Esophagus muscularis mucosa (tissue), 4 donors: ENCODE data around the gene CCDC88C. TPM values are rescaled to one million over a fixed set of nuclear protein-coding genes. Genes with fewer than 3 reads are reported as not detected.

Experiments
- DNase-seq: peaks from one replicate; pipeline ENCODE4 v3.0.0-alpha.2; 2017; ENCODE audit errors: extremely low spot score
- H3K27ac ChIP-seq, 4 donors: fragments of 200-600 bp; sonication (generic); replicated peaks in 1 of 4; 1 replicate in 3 of 4; 2 replicates in 1 of 4; pipeline ENCODE4 v1.5.1; 2016 to 2019; ENCODE audit warnings: mild to moderate bottlenecking in 1 of 4
- H3K27me3 ChIP-seq, 4 donors: fragments of 200-600 bp; sonication (generic); one replicate each; pipeline versions ENCODE4 v1.5.1 to v1.6.0; 2016 to 2019
- H3K36me3 ChIP-seq, 4 donors: fragments of 200-600 bp; sonication (generic); one replicate each; pipeline ENCODE4 v1.5.1; 2016 to 2019
- H3K4me1 ChIP-seq, 4 donors: fragments of 200-600 bp; sonication (generic); one replicate each; pipeline ENCODE4 v1.5.1; 2016 to 2019
- H3K4me3 ChIP-seq, 4 donors: fragments of 200-600 bp; sonication (generic); 1 replicate in 2 of 4; 2 replicates in 2 of 4; pipeline ENCODE4 v1.5.1; 2016 to 2019; ENCODE audit warnings: mild to moderate bottlenecking in 4 of 4, moderate library complexity in 1 of 4
- H3K9me3 ChIP-seq, 4 donors: fragments of 200-600 bp; sonication (generic); 1 replicate in 3 of 4; 2 replicates in 1 of 4; pipeline ENCODE4 v1.5.1; 2016 to 2019
- EP300 ChIP-seq: sonication (generic); formaldehyde crosslinking; IDR thresholded peaks from one replicate; pipeline ENCODE4 v1.6.1; 2017; ENCODE audit warnings: antibody characterized with exemption
- POLR2A ChIP-seq: fragments of 450-650 bp; IDR thresholded peaks from one replicate; pipeline ENCODE4 v1.6.1; 2017; ENCODE audit warnings: antibody characterized with exemption, moderate library complexity, mild to moderate bottlenecking, low read depth
- POLR2AphosphoS5 ChIP-seq, 2 donors: sonication (generic); formaldehyde crosslinking; IDR thresholded peaks; one replicate each; pipeline ENCODE4 v1.6.1; 2017; ENCODE audit warnings: antibody characterized with exemption in 2 of 2
- whole genome bisulfite sequencing: methylation state at CpG from one replicate; pipeline ENCODE4 v1.1.5; 2018; 5-methylcytosine and 5-hydroxymethylcytosine counted together
- intact Hi-C: fragments of 100-400 bp; cut with DNase I; formaldehyde crosslinking; loops from one replicate; pipeline ENCODE4 v1.15.1; 2023
- total RNA-seq, 4 donors: library from RNA; depleted of rRNA; stranded (reverse); fragments of >200 nt; gene quantifications; one replicate each; pipeline versions ENCODE4 v1.1.0 to v1.2.1, GENCODE V29; 2016
- TF ChIP-seq, protein P1 (sequence below), 3 experiments: fragments of 200-600 bp in 2 of 3; fragments of 450-650 bp in 1 of 3; sonication (generic) in 2 of 3; IDR thresholded peaks; one replicate each; pipeline ENCODE4 v1.5.1; 2017 to 2019; ENCODE audit warnings: antibody characterized with exemption in 3 of 3, mild to moderate bottlenecking in 2 of 3, moderate library complexity in 1 of 3

CCDC88C gene
- total RNA-seq, 4 donors from 2014 or later: 4.2 to 6.3 (median 5.6) TPM

- no peak for DNase-seq
- intact Hi-C loops: no loop called here
- Histone ChIP-seq H3K36me3 (peaks cover 0 to 29% (median 16%) of the 10 kb centered on the region in 4 donors), H3K27me3 (no peaks in the 10 kb centered on the region), H3K9me3 (no peaks in the 10 kb centered on the region), H3K4me3 (no peak overlapping the region), H3K27ac (no peak overlapping the region), H3K4me1 (peaks cover 9 to 23% (median 15%) of the 10 kb centered on the region in 4 donors)
- WGBS: 65% methylated on average over 18 of the region's 23 CpGs
- TF ChIP-seq POLR2A (no peak), POLR2AphosphoS5 (IDR thresholded peaks at IDR 0.05) (no peak), EP300 (no peak)
- TF ChIP-seq, protein P1, sequence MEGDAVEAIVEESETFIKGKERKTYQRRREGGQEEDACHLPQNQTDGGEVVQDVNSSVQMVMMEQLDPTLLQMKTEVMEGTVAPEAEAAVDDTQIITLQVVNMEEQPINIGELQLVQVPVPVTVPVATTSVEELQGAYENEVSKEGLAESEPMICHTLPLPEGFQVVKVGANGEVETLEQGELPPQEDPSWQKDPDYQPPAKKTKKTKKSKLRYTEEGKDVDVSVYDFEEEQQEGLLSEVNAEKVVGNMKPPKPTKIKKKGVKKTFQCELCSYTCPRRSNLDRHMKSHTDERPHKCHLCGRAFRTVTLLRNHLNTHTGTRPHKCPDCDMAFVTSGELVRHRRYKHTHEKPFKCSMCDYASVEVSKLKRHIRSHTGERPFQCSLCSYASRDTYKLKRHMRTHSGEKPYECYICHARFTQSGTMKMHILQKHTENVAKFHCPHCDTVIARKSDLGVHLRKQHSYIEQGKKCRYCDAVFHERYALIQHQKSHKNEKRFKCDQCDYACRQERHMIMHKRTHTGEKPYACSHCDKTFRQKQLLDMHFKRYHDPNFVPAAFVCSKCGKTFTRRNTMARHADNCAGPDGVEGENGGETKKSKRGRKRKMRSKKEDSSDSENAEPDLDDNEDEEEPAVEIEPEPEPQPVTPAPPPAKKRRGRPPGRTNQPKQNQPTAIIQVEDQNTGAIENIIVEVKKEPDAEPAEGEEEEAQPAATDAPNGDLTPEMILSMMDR (IDR thresholded peaks at IDR 0.05): no peak
Measured at GRCh38 chr14:91303091-91303923, 114.3 kb downstream of the CCDC88C start.

DNA sequence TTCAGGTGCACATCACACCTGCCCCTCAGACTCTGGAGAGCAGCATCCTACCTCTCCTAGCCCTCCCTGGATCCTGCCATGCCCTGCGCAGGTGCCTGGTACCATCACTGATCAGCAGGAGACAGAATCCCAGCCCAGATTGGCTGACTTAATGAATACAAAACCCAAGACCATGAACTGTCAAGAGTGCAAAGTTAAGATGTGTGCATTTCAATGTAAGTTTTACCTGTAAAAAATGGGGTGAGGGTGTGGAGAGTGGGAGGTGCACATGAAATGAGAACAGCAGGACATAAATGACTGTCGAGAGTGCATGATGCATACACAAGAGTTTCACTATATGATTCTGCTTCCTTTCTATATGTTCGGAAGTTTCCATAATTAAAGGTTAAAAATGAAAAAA, 115.2 kb downstream of the CCDC88C start:
- Histone ChIP-seq H3K27me3 (no peaks in the 10 kb centered on the region), H3K36me3 (peaks cover 0 to 20% (median 7%) of the 10 kb centered on the region in 4 donors), H3K27ac (no peak overlapping the region), H3K9me3 (no peaks in the 10 kb centered on the region), H3K4me3 (no peak overlapping the region), H3K4me1 (peaks cover 11 to 27% (median 20%) of the 10 kb centered on the region in 4 donors)
- TF ChIP-seq POLR2AphosphoS5 (IDR thresholded peaks at IDR 0.05) (no peak), EP300 (no peak), POLR2A (no peak)
- TF ChIP-seq, protein P1 (IDR thresholded peaks at IDR 0.05): no peak
- no peak for DNase-seq
- WGBS: 90% methylated on average over 3 of the region's 3 CpGs
- intact Hi-C loops: no loop called here

- H3K27ac ChIP-seq: no peak overlapping the region
- H3K4me1 ChIP-seq: peaks cover 11 to 27% (median 20%) of the 10 kb centered on the region in 4 donors
- TF ChIP-seq, protein P1 (IDR thresholded peaks at IDR 0.05): no peak
- TF ChIP-seq POLR2AphosphoS5 (IDR thresholded peaks at IDR 0.05) (no peak), POLR2A (no peak), EP300 (no peak)
- no peaks in the 10 kb centered on the region for H3K27me3 ChIP-seq
- intact Hi-C loops: no loop called here
- no peak for DNase-seq
- H3K4me3 ChIP-seq: no peak overlapping the region
- 98% methylated on average over 4 of the region's 4 CpGs for WGBS
- H3K9me3 ChIP-seq: no peaks in the 10 kb centered on the region
- H3K36me3 ChIP-seq: peaks cover 0 to 28% (median 3%) of the 10 kb centered on the region in 4 donors
Measured at GRCh38 chr14:91300957-91301356, 116.7 kb downstream of the CCDC88C start.

DNA sequence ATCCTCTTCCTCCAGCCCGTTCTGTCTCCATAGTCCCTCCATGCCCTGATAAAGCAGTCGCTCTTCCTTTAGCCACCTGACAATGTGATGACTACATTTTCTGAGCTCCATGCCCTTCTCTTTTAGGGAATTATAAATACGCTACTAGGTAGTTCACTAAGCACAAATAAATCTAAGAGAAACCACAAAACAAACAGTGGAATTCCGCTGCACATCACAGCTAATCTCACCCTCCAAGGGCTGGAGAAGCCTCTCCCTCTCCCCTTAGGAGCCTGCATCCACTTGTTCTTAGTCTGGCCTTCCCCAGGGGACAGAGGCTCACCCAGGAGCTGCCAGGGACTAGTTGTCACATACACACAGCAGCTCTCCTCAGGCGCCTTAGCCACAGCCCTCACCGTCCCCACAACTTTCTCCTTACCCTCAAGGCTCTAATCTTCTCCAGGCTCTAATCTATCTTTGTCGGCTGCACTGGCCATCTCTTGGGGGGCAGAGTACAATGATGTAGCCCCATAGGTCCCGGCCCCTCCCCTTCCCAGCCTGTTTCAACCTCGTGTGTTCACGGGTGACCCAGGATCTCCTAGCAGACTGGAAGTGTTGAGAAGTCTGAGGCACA, 117.2 kb downstream of the CCDC88C start:
- WGBS: 92% methylated on average over 10 of the region's 10 CpGs

More for the DNA sequence above, 117.2 kb downstream of the CCDC88C start:
- H3K9me3 ChIP-seq: no peaks in the 10 kb centered on the region
- intact Hi-C loops: no loop called here
- no peak for DNase-seq
- no peaks in the 10 kb centered on the region for H3K27me3 ChIP-seq
- TF ChIP-seq EP300 (no peak), POLR2AphosphoS5 (IDR thresholded peaks at IDR 0.05) (no peak), POLR2A (no peak)
- TF ChIP-seq, protein P1 (IDR thresholded peaks at IDR 0.05): no peak
- H3K27ac ChIP-seq: no peak overlapping the region
- H3K36me3 ChIP-seq: peaks cover 0 to 29% (median under 1%) of the 10 kb centered on the region in 4 donors
- H3K4me1 ChIP-seq: peaks cover 11 to 27% (median 20%) of the 10 kb centered on the region in 4 donors
- no peak overlapping the region for H3K4me3 ChIP-seq
